ENCODE measurements around the gene PHKG2.

PHKG2 gene

GRCh38 chr16:30760001-30760559, 11.9 kb downstream of the PHKG2 start:
- DNase-seq (ENCODE audit: low spot score): no peak
- no peak for TF ChIP-seq CTCF (IDR thresholded peaks at IDR 0.05; ENCODE audit: borderline replicate concordance, control extremely low read depth, extremely low read depth, insufficient read depth, missing control alignments)
- in situ Hi-C loops (cut with MboI; ENCODE audit: low sequenced_read_pairs, unreplicated experiment): no loop called here

DNA sequence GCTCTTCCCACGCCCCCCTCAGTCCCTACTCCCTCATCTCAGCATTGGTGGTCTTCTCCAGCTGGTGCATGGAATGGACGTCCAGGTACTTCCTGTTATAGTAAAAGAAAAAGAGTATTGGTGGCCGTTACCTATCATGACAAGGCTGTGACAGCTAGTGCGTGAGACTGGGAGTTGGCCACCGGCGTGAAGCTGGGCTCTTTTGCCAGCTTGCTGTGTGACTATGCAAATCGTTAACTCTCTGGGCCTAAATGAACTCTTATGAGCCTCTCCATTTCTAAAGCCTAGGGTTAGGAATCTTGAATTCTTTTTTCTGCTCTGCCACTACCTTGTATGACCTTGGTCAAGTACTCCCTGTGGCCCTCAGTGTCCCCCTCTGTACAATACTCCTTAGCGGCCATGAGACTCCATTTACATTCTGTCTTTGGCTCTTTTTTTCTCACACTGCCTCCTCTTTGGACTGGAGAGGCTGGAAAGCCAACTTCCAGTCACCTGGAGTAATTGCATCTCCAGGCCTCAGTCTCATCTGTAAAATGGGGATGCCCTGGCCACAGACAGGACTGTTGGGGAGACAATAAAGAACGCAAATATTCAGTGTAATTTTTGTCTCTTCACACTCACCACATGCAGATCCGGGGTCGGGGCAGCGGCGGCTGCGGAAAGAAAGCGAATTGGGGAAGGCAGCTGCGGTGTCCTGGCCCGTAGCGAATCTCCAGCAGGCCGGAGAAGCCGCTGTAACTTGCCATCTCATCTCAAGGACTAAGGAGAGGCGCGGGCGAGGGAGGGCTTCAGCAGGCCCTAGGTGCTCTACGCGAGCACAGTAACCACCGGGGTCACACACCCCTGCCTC, 12.6 kb downstream of the PHKG2 start:
- in situ Hi-C loops (cut with MboI; ENCODE audit: low sequenced_read_pairs, unreplicated experiment): no loop called here
- no peak for DNase-seq (ENCODE audit: low spot score)
- no peak for TF ChIP-seq CTCF (IDR thresholded peaks at IDR 0.05; ENCODE audit: borderline replicate concordance, control extremely low read depth, extremely low read depth, insufficient read depth, missing control alignments)

GRCh38 chr16:30761427-30761927, 13.3 kb downstream of the PHKG2 start:
- in situ Hi-C loops (cut with MboI; ENCODE audit: low sequenced_read_pairs, unreplicated experiment): no loop called here
- peak; percentile 73 for DNase-seq (ENCODE audit: low spot score)
- TF ChIP-seq CTCF (IDR thresholded peaks at IDR 0.05; ENCODE audit: borderline replicate concordance, control extremely low read depth, extremely low read depth, insufficient read depth, missing control alignments): no peak

DNA sequence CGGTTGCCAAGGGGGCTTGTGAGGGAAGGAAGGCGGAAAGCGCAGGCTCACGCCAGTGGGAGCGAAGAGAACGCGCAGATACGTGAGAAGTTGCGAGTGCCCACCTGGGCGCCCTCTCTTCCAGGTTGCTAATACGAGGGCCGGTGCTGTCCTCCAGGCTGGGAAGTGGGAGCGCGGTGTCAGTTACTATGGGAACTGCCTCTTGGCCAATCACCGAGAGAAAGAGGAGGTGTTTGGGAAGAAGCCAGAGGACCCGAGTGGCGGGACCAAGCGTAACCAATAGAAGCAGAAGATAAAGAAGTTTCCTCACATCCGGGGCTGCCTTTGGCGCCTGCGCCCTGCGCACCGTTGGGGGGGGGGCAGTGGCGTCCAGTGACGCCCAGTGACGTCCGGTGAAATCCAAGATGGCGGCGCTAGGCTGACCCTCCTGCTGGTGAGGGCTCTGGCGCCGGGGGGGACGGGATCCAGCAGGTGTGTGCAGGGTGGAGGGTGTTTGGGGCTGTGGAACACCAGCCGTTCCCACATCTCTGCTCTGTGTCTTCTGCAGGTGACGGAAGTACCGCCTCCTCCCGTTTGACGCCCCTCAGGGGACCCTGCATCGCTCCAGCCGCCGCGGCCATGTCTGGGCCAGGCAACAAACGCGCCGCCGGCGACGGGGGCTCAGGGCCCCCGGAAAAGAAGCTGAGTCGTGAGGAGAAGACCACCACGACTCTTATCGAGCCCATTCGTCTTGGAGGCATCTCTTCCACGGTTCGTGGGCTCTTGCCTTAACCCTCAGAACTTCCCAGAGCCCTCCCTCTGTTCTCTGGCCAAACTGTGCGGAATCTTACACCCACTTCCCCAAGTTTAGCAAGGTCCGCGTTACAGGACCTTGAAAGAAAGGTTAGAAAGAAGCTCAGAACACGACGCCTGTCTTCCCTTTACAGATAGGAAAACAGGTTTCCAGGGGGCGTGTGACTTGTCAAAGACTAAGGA, 14.0 kb downstream of the PHKG2 start, which contains the start of the genes CFAP119 and RNF40:
Gene CFAP119, minus strand, starts transcription at position 135 of the 975 bp plus-strand sequence. CDS start 314 bp downstream, outside the sequence.
Gene RNF40, plus strand, starts transcription at position 395 of the 975 bp plus-strand sequence. Its CDS starts 224 bp downstream, at position 619.
- peak; percentile 99 for DNase-seq (ENCODE audit: low spot score)
- TF ChIP-seq CTCF (IDR thresholded peaks at IDR 0.05; ENCODE audit: borderline replicate concordance, control extremely low read depth, extremely low read depth, insufficient read depth, missing control alignments): no peak
- in situ Hi-C loops (cut with MboI; ENCODE audit: low sequenced_read_pairs, unreplicated experiment): no loop called here

DNA sequence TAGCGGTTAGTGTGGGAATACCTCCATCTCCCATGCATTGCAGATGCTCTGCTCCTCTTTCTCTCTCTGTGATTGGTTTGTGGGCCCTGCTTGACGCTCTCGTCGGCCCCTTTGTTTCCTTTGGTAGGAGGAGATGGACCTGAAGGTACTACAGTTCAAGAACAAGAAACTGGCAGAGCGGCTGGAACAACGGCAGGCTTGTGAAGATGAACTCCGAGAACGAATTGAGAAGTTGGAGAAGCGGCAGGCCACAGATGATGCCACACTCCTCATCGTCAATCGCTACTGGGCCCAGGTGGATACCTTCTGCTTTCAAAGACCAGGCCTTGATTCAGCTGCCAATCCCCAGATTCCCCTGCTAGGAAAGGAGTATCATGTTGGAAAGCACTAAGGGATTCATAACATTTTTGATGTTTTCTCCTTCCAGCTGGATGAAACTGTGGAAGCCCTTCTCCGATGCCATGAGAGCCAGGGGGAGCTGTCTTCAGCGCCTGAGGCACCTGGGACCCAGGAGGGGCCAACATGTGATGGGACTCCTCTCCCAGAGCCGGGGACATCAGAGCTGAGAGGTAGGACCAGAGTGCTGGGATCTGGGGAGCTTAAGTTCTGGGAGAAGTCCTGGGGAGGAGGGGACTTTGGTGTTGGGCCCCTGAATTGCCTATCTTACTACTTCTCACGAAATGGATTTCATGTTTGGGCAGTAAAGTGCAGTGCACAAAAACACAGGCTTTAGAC, 14.9 kb downstream of the PHKG2 start:
- in situ Hi-C loops (cut with MboI; ENCODE audit: low sequenced_read_pairs, unreplicated experiment): no loop called here
- no peak for TF ChIP-seq CTCF (IDR thresholded peaks at IDR 0.05; ENCODE audit: borderline replicate concordance, control extremely low read depth, extremely low read depth, insufficient read depth, missing control alignments)
- DNase-seq (ENCODE audit: low spot score): no peak
